ELF-1 (cell line): ENCODE measurements around the gene ATP9A.
"Not testable (repeated sequence)": the region's sequence is repeated elsewhere in the genome, so short reads cannot be mapped to it uniquely, and the experiment has no call there.

Experiments used
- DNase-seq: peaks from one replicate; pipeline ENCODE4 v3.0.0-alpha.2; 2016; ENCODE audit warnings: low read depth, low spot score

ATP9A gene

DNA sequence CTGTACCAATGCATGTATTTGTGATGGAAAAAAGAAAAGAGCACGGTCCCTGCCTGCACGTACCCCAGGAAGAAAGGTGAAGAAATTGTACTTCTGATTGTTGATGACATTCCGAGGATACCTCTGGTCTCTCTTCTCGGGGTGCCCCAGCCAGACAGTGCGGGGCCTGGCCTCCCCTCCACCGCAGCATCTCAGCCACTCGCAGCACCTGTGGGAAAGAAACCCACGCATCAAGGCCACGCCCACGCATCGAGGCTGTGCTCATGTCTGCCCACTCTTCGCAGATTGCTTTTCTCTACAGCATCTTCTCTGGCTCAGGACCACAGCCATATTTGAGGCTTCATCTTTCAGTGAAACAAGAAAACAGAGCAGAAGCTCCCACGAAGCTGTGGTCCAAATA, 38.4 kb downstream of the ATP9A start:
- no peak for DNase-seq

DNA sequence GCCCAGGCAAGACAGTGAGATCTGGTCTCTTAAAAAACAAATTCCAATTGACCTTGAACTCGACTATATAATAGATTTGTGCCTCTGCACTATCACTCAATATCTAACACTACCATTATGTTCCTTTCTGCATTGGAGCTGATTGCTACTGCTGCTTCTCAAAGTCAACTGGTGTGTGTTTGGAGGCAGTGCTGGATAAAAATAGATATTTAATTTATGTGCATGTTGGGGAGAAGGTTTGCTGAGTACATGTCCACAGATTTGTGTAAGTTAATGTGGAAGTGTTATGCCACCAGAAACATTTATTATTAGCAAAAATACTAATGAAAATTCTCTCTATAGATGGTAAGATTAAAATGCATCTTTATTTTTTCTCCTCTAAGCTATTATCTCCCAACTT, 39.5 kb downstream of the ATP9A start:
- DNase-seq, result no peak

DNA sequence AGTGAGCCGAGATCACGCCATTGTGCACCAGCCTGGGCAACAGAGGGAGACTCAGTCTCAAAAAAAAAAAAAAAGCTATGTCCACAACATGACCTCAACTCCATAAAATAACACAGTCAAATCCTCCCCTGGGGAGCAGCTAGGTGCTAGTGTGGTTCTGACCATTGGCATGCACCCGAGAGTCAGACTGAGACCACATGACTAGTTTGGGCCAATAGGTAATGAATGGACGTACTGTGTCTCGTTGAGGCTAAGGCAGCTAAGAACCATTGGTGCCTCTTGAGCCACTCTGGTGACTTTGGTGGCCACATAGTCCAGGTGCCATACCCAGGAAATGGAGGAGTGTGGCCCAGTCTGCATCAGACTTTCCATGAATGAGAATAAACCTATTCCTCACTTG, 40.3 kb downstream of the ATP9A start:
- no peak for DNase-seq

DNA sequence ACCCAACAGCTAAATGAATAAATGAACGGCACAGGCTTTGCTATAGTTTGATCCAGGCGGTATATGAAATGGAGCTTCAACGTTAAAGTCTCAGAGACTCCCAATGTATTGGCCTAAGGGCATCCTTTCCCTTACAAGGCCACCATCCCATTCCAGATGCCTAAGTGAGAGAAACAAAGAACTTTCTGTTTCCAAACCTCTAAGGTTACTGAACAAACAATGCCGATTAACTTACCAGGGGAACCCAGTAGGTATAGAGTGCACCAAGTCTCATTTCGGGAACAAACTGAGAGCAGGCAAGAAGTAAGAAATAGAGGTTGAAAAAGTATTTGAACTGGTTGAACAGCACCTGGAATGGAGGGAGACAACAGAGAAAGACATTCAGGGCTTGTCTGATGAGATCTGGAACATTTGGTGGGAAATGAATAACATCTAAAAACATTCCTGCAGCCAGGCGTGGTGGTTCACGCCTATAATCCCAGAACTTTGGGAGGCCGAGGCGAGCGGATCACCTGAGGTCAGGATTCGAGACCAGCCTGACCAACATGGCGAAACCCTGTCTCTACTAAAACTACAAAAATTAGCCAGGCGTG, 42.5 kb downstream of the ATP9A start:
- peak; percentile 32 for DNase-seq

GRCh38 chr20:51723026-51723425, 45.2 kb downstream of the ATP9A start:
- DNase-seq, result not testable (repeated sequence)

DNA sequence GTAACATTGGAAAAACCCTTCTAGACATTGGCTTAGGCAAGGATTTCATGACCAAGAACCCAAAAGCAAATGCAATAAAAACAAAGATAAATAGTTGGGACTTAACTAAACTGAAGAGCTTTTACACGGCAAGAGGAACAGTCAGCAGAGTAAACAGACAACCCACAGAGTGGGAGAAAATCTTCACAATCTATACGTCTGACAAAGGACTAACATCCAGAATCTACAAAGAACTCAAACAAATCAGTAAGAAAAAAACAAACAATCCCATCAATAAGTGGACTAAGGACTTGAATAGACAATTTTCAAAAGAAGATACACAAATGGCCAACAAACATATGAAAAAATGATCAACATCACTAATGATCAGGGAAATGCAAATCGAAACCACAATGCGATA, 45.9 kb downstream of the ATP9A start:
- not testable (repeated sequence) for DNase-seq

GRCh38 chr20:51720854-51721253, 47.3 kb downstream of the ATP9A start:
- DNase-seq, result no peak

- DNase-seq, result no peak
Observed at GRCh38 chr20:51720384-51720783, 47.8 kb downstream of the ATP9A start.

DNA sequence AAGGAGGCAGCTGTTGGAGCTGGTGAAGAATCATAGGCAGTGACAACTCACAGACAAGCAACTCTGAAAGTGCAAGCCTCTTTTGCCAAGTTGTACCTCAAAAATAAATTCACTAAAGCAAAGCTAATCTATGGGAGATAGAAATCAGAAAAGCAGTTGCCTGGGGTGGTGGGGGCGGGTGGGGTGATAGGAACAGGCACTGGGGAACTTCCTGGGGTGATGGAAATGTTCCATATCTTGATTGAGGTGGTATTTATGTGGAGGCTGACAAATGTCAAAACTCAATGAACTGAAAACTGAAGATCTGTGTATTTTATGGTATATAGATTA, 52.4 kb downstream of the ATP9A start:
- DNase-seq, result no peak

- no peak for DNase-seq
Observed at GRCh38 chr20:51715163-51715855, 52.9 kb downstream of the ATP9A start.

DNA sequence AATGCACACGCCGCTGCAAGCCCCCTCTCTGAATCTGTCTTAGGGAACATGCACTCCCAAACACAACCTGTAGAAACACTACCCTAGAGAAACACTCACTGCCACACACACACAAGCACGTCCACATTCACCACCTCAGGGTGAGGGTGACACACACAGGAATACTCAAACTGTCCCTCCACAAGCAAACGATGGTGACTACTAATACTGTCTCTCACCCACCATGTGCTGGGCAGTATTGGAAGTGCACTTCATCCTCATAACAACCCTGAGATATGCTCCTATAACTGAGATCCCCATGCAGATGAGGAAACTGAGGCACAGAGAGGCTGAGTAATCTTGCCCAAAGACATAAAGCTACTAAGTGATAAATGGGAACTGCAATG, 55.0 kb downstream of the ATP9A start:
- DNase-seq, result no peak

DNA sequence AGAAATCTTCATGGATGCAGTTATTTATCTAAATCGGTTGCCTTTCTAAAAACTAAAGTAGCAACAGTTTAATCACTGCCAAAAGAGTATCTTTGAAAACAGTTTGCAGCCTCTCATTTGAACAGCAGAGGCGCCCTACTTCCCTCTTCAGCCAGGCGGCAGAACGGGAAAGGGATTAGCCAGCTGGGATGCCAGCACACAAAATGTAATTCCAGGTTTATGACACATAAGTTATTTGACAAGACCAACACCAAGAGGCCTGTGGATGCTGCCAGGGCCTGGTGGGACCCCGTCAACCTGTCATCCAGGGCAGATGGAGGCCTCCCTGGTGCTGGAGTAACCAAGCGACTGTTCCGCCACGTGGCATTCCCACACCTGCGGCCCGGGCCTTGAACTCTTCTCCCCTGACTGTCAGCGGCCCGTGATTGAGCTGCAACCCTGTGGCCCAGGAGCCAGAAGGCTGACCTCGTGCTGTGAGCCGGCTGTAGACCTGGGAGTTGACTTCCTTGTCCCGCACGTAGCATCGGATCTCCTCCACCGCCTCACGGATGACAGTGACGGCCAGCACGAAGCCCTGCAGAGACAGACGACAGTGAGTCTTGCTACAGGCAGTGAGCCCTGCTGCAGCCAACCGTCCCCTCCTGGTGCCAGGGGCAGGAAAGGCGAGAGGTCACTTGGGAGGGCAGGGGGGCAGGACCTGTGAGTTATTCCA, 55.5 kb downstream of the ATP9A start:
- DNase-seq, result peak; percentile 68

- DNase-seq, result no peak
Observed at GRCh38 chr20:51711426-51711825, 56.8 kb downstream of the ATP9A start.

DNA sequence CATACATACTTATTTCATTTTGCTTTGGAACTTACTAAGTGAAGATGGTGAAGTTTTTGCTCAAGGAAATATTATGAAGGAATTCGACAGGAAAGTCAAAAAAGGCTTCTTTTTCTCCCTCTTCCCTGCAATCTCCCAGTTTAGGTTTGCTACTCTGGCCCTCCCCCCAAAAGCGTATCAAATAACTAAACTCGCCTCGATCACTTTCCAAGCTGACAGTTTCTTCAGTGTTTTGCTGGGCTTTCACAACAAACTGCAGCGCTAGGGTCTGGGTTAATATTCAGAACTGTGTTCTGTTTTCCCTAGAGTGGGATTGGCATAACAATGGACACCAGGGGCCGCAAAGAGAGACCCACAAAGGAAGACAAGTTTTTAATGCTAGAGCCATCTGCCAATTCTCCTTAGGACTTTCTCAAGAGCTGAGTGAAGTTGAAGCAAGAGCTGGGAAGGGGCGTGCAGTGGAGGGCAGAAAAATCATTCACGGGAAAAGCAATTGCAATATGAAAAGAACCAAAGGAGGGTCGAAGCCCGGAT, 57.8 kb downstream of the ATP9A start:
- DNase-seq, result no peak

GRCh38 chr20:51705400-51705799, 62.8 kb downstream of the ATP9A start:
- DNase-seq, result no peak

DNA sequence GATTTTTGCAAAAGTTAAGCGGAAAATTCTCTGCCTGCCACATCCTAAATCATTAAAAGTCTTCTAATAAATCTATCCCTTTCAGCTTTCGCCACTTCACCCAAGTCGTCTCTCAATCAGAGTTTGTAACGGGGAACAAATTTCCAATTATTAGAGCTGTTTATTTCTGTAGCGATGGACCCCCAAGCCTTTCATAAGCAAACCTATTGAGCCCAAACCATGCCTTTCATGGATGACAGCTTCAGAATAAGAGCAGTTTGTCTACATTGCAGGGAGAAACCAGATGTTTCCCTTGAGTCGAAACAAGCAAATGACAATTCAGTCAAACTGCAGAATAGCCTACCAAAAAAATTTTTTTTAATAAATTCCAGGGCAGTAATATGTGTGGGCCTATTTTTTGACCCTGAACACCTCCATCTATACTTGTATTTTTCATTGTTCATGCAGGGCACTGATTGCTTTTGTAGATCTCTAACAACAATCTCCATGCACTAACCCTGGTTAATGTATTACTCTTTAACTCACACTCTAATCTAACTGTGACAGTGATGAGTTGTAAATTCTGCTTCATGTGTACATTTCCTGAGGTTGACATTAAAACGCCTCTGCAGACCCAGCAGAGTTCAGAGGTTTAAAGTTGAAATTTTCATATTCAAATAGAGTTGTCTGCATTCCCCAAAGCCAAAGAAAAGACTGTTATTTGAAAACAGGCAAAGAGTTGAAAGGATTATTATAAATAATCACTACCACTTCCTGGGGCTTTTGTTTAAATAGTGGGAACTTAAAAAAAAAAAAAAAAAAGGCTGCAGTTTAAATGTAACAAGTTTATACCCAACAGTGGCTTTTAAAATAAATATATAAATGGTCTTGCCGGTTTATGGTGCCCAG, 64.5 kb downstream of the ATP9A start:
- no peak for DNase-seq

DNA sequence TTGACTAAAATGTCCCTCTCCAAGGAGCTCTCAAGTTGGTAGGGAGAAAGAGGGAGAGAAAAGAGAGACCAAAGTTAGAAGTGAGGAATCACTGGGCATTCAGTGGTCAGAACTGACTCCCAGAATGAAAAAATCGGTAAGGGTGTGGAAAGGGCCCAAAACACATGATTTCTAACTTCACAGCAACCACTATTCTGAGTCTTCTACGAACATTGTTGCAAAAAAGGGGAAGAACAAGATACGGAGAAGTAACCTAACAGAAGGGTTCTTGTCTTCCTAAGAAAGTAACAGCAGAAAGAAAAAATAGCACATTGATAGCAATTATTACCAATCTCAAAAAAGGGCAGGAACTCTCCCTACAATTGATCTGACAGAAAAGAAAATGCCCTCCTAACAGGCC, 65.6 kb downstream of the ATP9A start:
- DNase-seq, result no peak

- DNase-seq, result peak; percentile 65
Observed at GRCh38 chr20:51700809-51701285, 67.3 kb downstream of the ATP9A start.

- DNase-seq, result no peak
Observed at GRCh38 chr20:51698252-51698651, 69.9 kb downstream of the ATP9A start.

GRCh38 chr20:51697096-51697826, 70.9 kb downstream of the ATP9A start:
- DNase-seq, result no peak
